BJ (cell line): Measurements from ENCODE around the gene MVB12B. TPM values are rescaled to one million over a fixed set of nuclear protein-coding genes. Genes with fewer than 3 reads are reported as not detected.

Experiments used
- CTCF ChIA-PET: fragments of 350-600 bp; formaldehyde crosslinking; extraction: SDS; loops from one replicate; lab custom pipeline; 2021; ENCODE audit warnings: antibody characterized with exemption, inconsistent platforms; lab: Yijun Ruan, JAX
- POLR2A ChIA-PET: fragments of 300-600 bp; sonication (Branson Sonifier 250); formaldehyde crosslinking; extraction: SDS; loops from one replicate; lab custom pipeline; 2021; ENCODE audit warnings: antibody characterized with exemption; lab: Charles Lee
- DNase-seq: peaks from one replicate; pipeline ENCODE4 v3.0.0-alpha.2; 2011; ENCODE audit warnings: low read depth
- H3K27me3 ChIP-seq: 2 replicates; pipeline ENCODE4 v1.6.0; 2011; ENCODE audit warnings: low read length; ENCODE audit not compliant: control insufficient read depth, insufficient read depth
- H3K36me3 ChIP-seq: 2 replicates; pipeline ENCODE4 v1.5.1; 2011; ENCODE audit warnings: low read length; ENCODE audit not compliant: control insufficient read depth, insufficient read depth
- H3K4me3 ChIP-seq: 2 replicates; pipeline ENCODE4 v1.5.1; 2011; ENCODE audit warnings: low read depth, mild to moderate bottlenecking, control low read depth, low read length
- CTCF ChIP-seq: IDR thresholded peaks from 2 replicates; pipeline ENCODE4 v1.5.1; 2011; ENCODE audit warnings: low read depth, mild to moderate bottlenecking, control low read depth, inconsistent platforms, low read length, moderate library complexity; ENCODE audit not compliant: insufficient read depth
- polyA plus RNA-seq: library from polyadenylated mRNA; depleted of rRNA; stranded (reverse); fragments of >200 nt; gene quantifications from 2 replicates; pipeline ENCODE4 v1.2.3, GENCODE V29; 2011

The MVB12B gene
- polyA plus RNA-seq, 1 experiment = 2.7 TPM

DNA sequence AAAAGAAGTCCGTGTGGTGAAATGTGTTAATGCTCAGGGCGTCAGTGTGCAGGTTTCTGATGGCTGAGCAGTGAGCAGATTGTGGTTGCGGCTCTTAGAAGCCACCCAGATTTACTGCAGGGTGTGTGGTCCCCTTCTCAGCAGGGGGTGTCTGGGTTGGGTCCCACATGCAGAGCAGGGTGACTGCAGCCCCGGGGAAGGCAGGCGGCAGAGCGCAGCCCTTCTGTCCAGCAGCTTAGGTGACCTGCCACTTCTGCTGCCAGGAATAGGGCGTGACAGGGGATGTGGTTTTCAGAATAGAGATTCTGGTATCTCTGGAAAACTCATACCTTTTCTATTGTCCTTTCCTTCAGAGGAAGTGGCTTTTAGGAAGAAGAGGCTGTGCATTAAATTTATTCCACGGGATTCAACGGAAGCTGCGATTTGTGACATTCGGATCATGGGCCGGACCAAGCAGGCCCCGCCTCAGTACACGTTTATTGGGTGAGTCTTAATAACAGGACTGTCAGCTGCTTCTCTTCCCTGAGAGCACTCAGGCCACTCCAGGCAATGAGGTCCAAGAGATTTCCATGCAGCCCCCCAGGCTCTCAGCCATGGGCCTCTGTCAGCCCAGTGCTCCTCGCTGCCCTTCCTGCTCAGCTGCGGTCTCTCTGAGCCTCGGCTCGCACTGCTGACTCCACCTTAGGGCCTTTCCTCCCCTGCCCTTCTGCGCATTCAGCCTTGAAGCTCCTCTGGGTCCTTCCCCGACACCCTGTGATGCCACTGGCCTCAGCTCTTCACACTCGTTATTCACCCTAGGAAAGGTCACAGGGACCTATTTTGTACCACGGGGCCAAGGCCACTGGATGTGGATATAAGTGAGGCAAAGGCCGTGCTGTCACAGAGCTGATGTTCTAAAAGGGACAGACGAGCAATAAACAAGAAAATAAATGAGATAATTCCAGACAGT is 65.4 kb downstream of the MVB12B start:
- POLR2A ChIA-PET = no interaction called here
- DNase-seq = no peak
- CTCF ChIA-PET = interaction anchor here (1.0 to 2.8 kb wide), 2 partner anchors 166 to 985 kb away, joined by 4 to 8 read pairs; no protein-coding TSS in a partner anchor
- Histone ChIP-seq H3K27me3 (no peaks in the 10 kb centered on the region), H3K4me3 (no peak overlapping the region), H3K36me3 (peaks cover 3% of the 10 kb centered on the region)
- no peak for TF ChIP-seq CTCF

- no peaks in the 10 kb centered on the region for H3K27me3 ChIP-seq
- CTCF ChIA-PET = interaction anchor here (0.9 to 2.8 kb wide), 3 partner anchors 91 to 985 kb away, joined by 3 to 8 read pairs (median 4); no protein-coding TSS in a partner anchor
- peaks cover 3% of the 10 kb centered on the region for H3K36me3 ChIP-seq
- POLR2A ChIA-PET = no interaction called here
- DNase-seq = no peak
- no peak for TF ChIP-seq CTCF
- no peak overlapping the region for H3K4me3 ChIP-seq
Observed at GRCh38 chr9:126392662-126393371, 66.2 kb downstream of the MVB12B start.

DNA sequence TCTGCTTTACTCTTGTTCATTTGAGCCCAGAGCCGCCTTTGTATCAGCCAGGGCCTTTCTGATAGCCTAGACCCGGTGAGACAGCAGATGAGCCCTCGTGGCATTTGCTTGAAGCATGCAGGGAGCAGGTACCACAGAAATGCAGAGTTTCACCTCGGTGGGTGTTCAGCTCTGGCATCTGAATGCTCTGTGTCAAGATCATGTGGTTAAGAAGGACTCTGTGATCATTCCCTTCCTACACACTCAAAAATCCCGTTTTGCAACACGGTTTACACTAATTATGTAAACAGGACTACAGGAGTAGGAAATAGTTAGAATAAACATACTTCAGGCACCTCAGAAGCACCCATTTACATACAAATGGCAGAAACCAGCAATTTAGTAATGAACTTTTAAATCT is 67.2 kb downstream of the MVB12B start:
- ChIA-PET POLR2A (no interaction called here), CTCF (interaction anchor here (1.7 to 2.8 kb wide), 4 partner anchors 8 to 164 kb away, joined by 7 to 9 read pairs (median 8); no protein-coding TSS in a partner anchor)
- no peak for TF ChIP-seq CTCF
- no peak for DNase-seq
- Histone ChIP-seq H3K36me3 (peaks cover 3% of the 10 kb centered on the region), H3K4me3 (no peak overlapping the region), H3K27me3 (no peaks in the 10 kb centered on the region)

- TF ChIP-seq CTCF = no peak
- CTCF ChIA-PET = interaction anchor here (1.3 to 2.8 kb wide), 5 partner anchors 9 to 163 kb away, joined by 3 to 9 read pairs (median 8); no protein-coding TSS in a partner anchor
- no peak overlapping the region for H3K4me3 ChIP-seq
- POLR2A ChIA-PET = no interaction called here
- DNase-seq = no peak
- H3K36me3 ChIP-seq = peaks cover 3% of the 10 kb centered on the region
- no peaks in the 10 kb centered on the region for H3K27me3 ChIP-seq
Observed at GRCh38 chr9:126394802-126395201, 68.2 kb downstream of the MVB12B start.
